HFFc6 (cell line): ENCODE data around the gene GJB3. TPM values are rescaled to one million over a fixed set of nuclear protein-coding genes. Genes with fewer than 3 reads are reported as not detected.
"Not testable (repeated sequence)": the region's sequence is repeated elsewhere in the genome, so short reads cannot be mapped to it uniquely, and the experiment has no call there.

Experiments used
- DNase-seq: peaks from one replicate; pipeline ENCODE4 v3.0.0-alpha.2; 2018
- H3K27ac Mint-ChIP-seq: 2 replicates; pipeline ENCODE4 v1.8.0; 2020; ENCODE audit warnings: mild to moderate bottlenecking, mixed read lengths
- H3K27me3 Mint-ChIP-seq: 2 replicates; pipeline ENCODE4 v1.8.0; 2021; ENCODE audit warnings: mild to moderate bottlenecking, moderate library complexity, mixed read lengths; ENCODE audit not compliant: insufficient read depth
- H3K36me3 Mint-ChIP-seq: 2 replicates; pipeline ENCODE4 v1.8.0; 2021; ENCODE audit warnings: low read depth, mixed read lengths
- H3K4me1 Mint-ChIP-seq: 2 replicates; pipeline ENCODE4 v1.8.0; 2020; ENCODE audit warnings: low read depth, mixed read lengths
- H3K4me3 Mint-ChIP-seq: 2 replicates; pipeline ENCODE4 v1.8.0; 2020; ENCODE audit warnings: mild to moderate bottlenecking, moderate library complexity, mixed read lengths
- H3K9me3 Mint-ChIP-seq: 2 replicates; pipeline ENCODE4 v1.8.0; 2020; ENCODE audit warnings: mild to moderate bottlenecking, mixed read lengths
- total RNA-seq, 6 experiments: library from RNA; stranded (reverse); fragmentation: NEBNext Ultra II Directional; extraction: Animal tissue kit (Norgen Biotek cat#: 25700); gene quantifications; 2 replicates in 1 of 6; 3 replicates in 5 of 6; pipeline ENCODE4 v1.2.3, GENCODE V29; 2021
- TF ChIP-seq, protein P1 (sequence below): fragments of 200-600 bp; sonication (generic); IDR thresholded peaks from 2 replicates; pipeline ENCODE4 v1.5.0; 2021; ENCODE audit warnings: antibody characterized with exemption, mild to moderate bottlenecking

GJB3 gene
- total RNA-seq, 6 experiments from 2014 or later = 0.12 to 0.14 TPM; not detected in 4

DNA sequence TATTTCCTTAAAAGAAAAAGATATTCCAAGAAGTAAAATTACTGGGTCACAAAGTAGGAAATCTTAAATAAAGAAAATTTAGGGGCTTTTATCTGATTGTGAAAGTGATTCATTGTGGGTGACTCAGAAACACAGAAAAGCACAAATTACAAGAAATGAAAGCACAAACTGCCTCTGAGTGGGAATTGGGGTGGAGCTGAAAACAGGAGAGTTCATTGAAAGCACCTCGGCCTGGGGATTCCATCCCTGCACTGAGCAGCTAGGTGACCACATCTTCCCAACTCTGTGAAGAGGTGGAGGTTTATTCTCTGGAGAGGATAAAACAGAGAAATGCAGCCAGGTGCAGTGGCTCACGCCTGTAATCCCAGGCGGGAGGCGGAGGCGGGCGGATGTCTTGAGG, 19.2 kb downstream of the GJB3 start:
- DNase-seq = peak; percentile 33
- H3K27ac Mint-ChIP-seq = no peak overlapping the region; the same call in 1 of the 2 replicates

GRCh38 chr1:34803770-34804169, 22.8 kb downstream of the GJB3 start:
- Mint-ChIP-seq H3K27ac (no peak overlapping the region), H3K9me3 (no peaks in the 10 kb centered on the region), H3K27me3 (no peaks in the 10 kb centered on the region; the same call in 1 of the 2 replicates), H3K4me1 (peaks cover 40% of the 10 kb centered on the region), H3K4me3 (no peak overlapping the region), H3K36me3 (peaks cover 6% of the 10 kb centered on the region; the same call in 1 of the 2 replicates)
- TF ChIP-seq, protein P1, sequence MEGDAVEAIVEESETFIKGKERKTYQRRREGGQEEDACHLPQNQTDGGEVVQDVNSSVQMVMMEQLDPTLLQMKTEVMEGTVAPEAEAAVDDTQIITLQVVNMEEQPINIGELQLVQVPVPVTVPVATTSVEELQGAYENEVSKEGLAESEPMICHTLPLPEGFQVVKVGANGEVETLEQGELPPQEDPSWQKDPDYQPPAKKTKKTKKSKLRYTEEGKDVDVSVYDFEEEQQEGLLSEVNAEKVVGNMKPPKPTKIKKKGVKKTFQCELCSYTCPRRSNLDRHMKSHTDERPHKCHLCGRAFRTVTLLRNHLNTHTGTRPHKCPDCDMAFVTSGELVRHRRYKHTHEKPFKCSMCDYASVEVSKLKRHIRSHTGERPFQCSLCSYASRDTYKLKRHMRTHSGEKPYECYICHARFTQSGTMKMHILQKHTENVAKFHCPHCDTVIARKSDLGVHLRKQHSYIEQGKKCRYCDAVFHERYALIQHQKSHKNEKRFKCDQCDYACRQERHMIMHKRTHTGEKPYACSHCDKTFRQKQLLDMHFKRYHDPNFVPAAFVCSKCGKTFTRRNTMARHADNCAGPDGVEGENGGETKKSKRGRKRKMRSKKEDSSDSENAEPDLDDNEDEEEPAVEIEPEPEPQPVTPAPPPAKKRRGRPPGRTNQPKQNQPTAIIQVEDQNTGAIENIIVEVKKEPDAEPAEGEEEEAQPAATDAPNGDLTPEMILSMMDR = no peak
- DNase-seq = no peak

More for the DNA sequence above, 19.2 kb downstream of the GJB3 start:
- TF ChIP-seq, protein P1 = no peak
- peaks cover 16% of the 10 kb centered on the region for H3K4me1 Mint-ChIP-seq
- peaks cover 6% of the 10 kb centered on the region; the same call in 1 of the 2 replicates for H3K36me3 Mint-ChIP-seq
- no peaks in the 10 kb centered on the region for H3K9me3 Mint-ChIP-seq
- no peaks in the 10 kb centered on the region; the same call in none of the 2 replicates for H3K27me3 Mint-ChIP-seq
- peak overlapping the region; percentile 51; the same call in 1 of the 2 replicates for H3K4me3 Mint-ChIP-seq

GRCh38 chr1:34806396-34806795, 25.4 kb downstream of the GJB3 start:
- Mint-ChIP-seq H3K27me3 (no peaks in the 10 kb centered on the region; the same call in 1 of the 2 replicates), H3K9me3 (no peaks in the 10 kb centered on the region), H3K4me3 (peak overlapping the region; percentile 16; the same call in 1 of the 2 replicates), H3K4me1 (peaks cover 31% of the 10 kb centered on the region), H3K36me3 (peaks cover 10% of the 10 kb centered on the region; the same call in 1 of the 2 replicates), H3K27ac (peak overlapping the region; percentile 62)
- TF ChIP-seq, protein P1 = no peak
- peak; percentile 64 for DNase-seq

DNA sequence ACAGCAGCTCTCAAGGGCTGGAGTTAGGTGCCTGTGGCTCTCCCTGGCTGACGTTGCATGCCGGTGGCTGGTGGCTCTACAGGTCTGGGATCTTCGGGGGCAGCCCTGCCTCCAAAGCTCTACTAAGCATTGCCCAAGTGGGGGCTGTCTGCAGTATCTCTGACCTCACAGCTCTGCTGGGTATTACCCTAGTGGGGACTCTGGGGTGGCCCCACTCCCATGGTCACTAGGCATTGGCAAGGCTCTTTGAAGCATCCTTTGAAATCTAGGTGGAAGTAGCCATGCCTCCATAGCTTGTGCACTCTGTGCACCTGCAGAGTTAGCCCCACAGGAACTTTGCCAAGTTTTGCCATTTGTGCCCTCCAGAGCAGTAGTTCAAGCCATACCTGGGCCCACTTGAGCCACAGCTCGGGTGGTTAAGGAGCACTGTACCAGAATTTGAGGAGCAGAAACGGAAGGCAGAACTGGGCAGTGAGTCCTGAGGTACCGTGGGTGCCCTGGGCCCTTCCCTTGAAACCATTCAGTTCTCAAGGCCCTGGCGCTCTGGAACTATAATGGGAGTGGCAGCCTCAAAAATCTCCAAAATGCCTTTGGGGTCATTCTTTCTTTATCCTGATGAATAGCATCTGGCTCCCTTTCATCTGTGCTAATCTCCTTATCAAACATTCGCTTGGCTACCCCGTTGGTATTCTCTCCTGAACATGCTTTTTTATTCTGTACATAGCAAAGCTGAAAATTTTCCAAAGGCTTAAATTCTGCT, 27.2 kb downstream of the GJB3 start:
- DNase-seq = no peak
- Mint-ChIP-seq H3K9me3 (no peaks in the 10 kb centered on the region), H3K27ac (no peak overlapping the region), H3K4me3 (no peak overlapping the region), H3K4me1 (peaks cover 31% of the 10 kb centered on the region), H3K36me3 (peaks cover 10% of the 10 kb centered on the region; the same call in 1 of the 2 replicates), H3K27me3 (no peaks in the 10 kb centered on the region; the same call in 1 of the 2 replicates)
- TF ChIP-seq, protein P1 = no peak

DNA sequence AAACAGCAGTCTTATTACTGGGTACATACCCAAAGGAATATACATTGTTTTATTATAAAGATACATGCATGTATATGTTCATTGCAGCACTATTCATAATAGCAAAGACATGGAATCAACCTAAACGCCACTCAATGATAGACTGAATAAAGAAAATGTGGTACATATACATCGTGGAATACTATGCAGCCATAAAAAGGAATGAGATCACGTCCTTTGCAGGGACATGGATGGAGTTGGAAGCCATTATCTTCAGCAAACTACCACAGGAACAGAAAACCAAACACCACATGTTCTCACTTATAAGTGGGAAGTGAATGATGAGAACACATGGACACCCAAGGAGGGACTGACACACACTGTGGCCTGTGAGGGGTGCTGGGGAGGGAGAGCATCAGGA, 29.8 kb downstream of the GJB3 start:
- H3K27me3 Mint-ChIP-seq, H3K4me3 Mint-ChIP-seq, H3K27ac Mint-ChIP-seq, DNase-seq, H3K36me3 Mint-ChIP-seq, H3K9me3 Mint-ChIP-seq: not testable (repeated sequence)
- peaks cover 24% of the 10 kb centered on the region for H3K4me1 Mint-ChIP-seq

GRCh38 chr1:34816332-34816731, 35.3 kb downstream of the GJB3 start:
- no peaks in the 10 kb centered on the region for H3K9me3 Mint-ChIP-seq
- TF ChIP-seq, protein P1 = no peak
- no peak for DNase-seq
- no peak overlapping the region for H3K27ac Mint-ChIP-seq
- no peaks in the 10 kb centered on the region for H3K36me3 Mint-ChIP-seq
- H3K4me1 Mint-ChIP-seq = no peaks in the 10 kb centered on the region
- no peaks in the 10 kb centered on the region for H3K27me3 Mint-ChIP-seq
- H3K4me3 Mint-ChIP-seq = no peak overlapping the region
